RWPE1 (cell line): ENCODE results near the gene MCOLN3.

ENCODE experiments used
- CTCF ChIA-PET: fragments of 350-600 bp; sonication (Branson Sonifier 250); formaldehyde crosslinking; extraction: SDS; loops from one replicate; lab custom pipeline; 2021; lab: Yijun Ruan, JAX
- POLR2A ChIA-PET: fragments of 400-600 bp; formaldehyde crosslinking; extraction: SDS; loops from one replicate; lab custom pipeline; 2020; ENCODE audit warnings: antibody characterized with exemption; ENCODE audit not compliant: low non-redundant PET; lab: Yijun Ruan, JAX
- DNase-seq: peaks from one replicate; pipeline ENCODE4 v3.0.0; 2012; ENCODE audit warnings: low spot score
- H3K27ac ChIP-seq: fragments of 450-650 bp; 2 replicates; pipeline ENCODE4 v1.5.1; 2017
- CTCF ChIP-seq: fragments of 450-650 bp; conservative IDR thresholded peaks from 2 replicates; pipeline ENCODE4 v1.5.1; 2017; ENCODE audit warnings: low read depth, mild to moderate bottlenecking

The MCOLN3 gene

GRCh38 chr1:84985365-84985764 lies 62.9 kb downstream of the MCOLN3 start:
- TF ChIP-seq CTCF: no peak
- POLR2A ChIA-PET: no interaction called here
- CTCF ChIA-PET: interaction anchor here (0.6 kb wide), 1 partner anchor 9 kb away, joined by 3 read pairs; no protein-coding TSS in a partner anchor
- H3K27ac ChIP-seq: no peak overlapping the region
- no peak for DNase-seq

- TF ChIP-seq CTCF: no peak
- ChIA-PET POLR2A (no interaction called here), CTCF (interaction anchor here (1.0 kb wide), 1 partner anchor 146 kb away, joined by 3 read pairs; no protein-coding TSS in a partner anchor)
- DNase-seq: no peak
- no peak overlapping the region for H3K27ac ChIP-seq
These were observed 65.9 kb downstream of the MCOLN3 start for GRCh38 chr1:84982395-84982794.

GRCh38 chr1:84975035-84975434 lies 73.3 kb downstream of the MCOLN3 start:
- H3K27ac ChIP-seq: no peak overlapping the region
- ChIA-PET CTCF (no interaction called here), POLR2A (no interaction called here)
- no peak for TF ChIP-seq CTCF
- no peak for DNase-seq

GRCh38 chr1:84973498-84974334 lies 74.6 kb downstream of the MCOLN3 start:
- no peak for TF ChIP-seq CTCF
- ChIA-PET CTCF (interaction anchor here (0.7 kb wide), 1 partner anchor 37 kb away, joined by 3 read pairs; no protein-coding TSS in a partner anchor), POLR2A (no interaction called here)
- H3K27ac ChIP-seq: no peak overlapping the region
- no peak for DNase-seq

GRCh38 chr1:84972377-84972987 lies 75.8 kb downstream of the MCOLN3 start:
- no peak overlapping the region for H3K27ac ChIP-seq
- CTCF ChIA-PET: no interaction called here
- POLR2A ChIA-PET: no interaction called here
- no peak for DNase-seq
- no peak for TF ChIP-seq CTCF

- POLR2A ChIA-PET: no interaction called here
- no peak for TF ChIP-seq CTCF
- CTCF ChIA-PET: no interaction called here
- DNase-seq: no peak
- H3K27ac ChIP-seq: no peak overlapping the region
These were observed 76.3 kb downstream of the MCOLN3 start for GRCh38 chr1:84971957-84972356.
